ENCODE measurements around the gene ANKS1A.
"Not testable (repeated sequence)": the region's sequence is repeated elsewhere in the genome, so short reads cannot be mapped to it uniquely, and the experiment has no call there.

The ANKS1A gene

DNA sequence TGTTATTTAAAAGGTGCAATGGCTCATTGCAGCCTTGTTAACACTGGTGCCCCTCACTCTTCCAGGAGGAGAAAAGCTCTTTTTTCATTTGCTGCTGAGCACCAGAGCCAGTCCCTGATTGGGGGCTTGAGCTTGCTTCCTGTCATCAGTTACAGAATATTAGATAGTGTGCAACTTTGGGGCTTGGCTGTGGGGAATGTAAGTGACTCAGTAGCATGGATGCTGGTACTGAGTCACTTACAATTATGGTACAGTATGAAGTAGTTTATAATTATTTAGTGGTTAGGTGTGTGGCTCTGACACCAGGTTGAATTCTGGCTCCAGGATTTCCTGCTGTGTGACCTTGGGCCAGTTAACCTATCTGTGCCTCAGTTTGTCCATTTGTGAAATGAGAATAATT is 37.6 kb downstream of the ANKS1A start:
- DNase-seq, result peak; percentile 26
- H3K27me3 ChIP-seq (replicated peaks), result no peaks in the 10 kb centered on the region
- in situ Hi-C loops (cut with HindIII; ENCODE audit: low pct_ligation_motif_present, low sequenced_read_pairs), result no loop called here
- TF ChIP-seq, protein P1, sequence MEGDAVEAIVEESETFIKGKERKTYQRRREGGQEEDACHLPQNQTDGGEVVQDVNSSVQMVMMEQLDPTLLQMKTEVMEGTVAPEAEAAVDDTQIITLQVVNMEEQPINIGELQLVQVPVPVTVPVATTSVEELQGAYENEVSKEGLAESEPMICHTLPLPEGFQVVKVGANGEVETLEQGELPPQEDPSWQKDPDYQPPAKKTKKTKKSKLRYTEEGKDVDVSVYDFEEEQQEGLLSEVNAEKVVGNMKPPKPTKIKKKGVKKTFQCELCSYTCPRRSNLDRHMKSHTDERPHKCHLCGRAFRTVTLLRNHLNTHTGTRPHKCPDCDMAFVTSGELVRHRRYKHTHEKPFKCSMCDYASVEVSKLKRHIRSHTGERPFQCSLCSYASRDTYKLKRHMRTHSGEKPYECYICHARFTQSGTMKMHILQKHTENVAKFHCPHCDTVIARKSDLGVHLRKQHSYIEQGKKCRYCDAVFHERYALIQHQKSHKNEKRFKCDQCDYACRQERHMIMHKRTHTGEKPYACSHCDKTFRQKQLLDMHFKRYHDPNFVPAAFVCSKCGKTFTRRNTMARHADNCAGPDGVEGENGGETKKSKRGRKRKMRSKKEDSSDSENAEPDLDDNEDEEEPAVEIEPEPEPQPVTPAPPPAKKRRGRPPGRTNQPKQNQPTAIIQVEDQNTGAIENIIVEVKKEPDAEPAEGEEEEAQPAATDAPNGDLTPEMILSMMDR (IDR thresholded peaks at IDR 0.05; ENCODE audit: low read depth, low read length, missing control alignments), result no peak
- H3K36me3 ChIP-seq (replicated peaks), result no peaks in the 10 kb centered on the region
- H3K4me3 ChIP-seq (ENCODE audit: low read depth, low read length), result no peak overlapping the region
- H3K27ac ChIP-seq, result no peak overlapping the region

DNA sequence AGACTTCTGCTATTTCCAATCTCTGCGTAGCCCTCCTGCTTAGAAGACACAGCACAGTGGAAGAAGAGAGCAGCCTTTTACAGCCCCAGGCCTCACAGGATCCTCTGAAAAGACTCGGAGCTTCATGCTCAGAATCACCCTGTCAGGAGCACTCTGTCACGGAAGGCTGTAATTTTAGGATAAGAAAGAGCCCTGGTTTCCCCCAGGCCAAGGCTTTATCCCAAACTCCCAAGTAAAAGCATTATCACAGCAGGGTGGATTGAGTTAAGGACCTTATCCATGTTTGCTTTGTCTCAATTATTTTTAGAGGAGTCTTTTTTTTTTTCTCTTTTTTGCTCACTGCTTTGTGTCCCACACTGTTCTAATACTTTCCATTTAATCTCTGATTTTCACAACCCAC is 39.2 kb downstream of the ANKS1A start:
- no peak for DNase-seq
- in situ Hi-C loops (cut with HindIII; ENCODE audit: low pct_ligation_motif_present, low sequenced_read_pairs), result no loop called here
- H3K27ac ChIP-seq, result no peak overlapping the region
- H3K27me3 ChIP-seq (replicated peaks), result no peaks in the 10 kb centered on the region
- no peak overlapping the region for H3K4me3 ChIP-seq (ENCODE audit: low read depth, low read length)
- TF ChIP-seq, protein P1 (IDR thresholded peaks at IDR 0.05; ENCODE audit: low read depth, low read length, missing control alignments), result no peak
- no peaks in the 10 kb centered on the region for H3K36me3 ChIP-seq (replicated peaks)

DNA sequence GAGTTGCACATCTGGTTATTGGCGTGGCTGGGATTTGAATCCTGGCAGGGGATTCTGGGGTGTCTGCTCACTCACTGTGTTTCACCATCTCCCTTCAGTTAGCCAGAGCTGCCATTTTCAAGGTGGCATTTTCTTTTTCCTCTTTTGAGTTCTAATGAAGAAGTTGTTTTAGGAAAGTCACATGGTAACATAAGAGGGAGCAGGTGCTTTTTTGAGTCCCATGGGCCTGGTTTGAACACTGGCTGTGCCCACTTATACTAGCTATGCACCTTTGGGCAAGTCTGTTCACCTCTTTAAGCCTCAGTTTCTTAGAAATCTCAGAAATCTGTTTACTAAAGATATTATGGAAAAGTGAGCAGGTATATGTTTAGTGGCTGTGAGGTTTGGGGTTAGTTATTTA is 39.6 kb downstream of the ANKS1A start:
- no peaks in the 10 kb centered on the region for H3K27me3 ChIP-seq (replicated peaks)
- no peak for DNase-seq
- in situ Hi-C loops (cut with HindIII; ENCODE audit: low pct_ligation_motif_present, low sequenced_read_pairs), result no loop called here
- H3K4me3 ChIP-seq (ENCODE audit: low read depth, low read length), result no peak overlapping the region
- TF ChIP-seq, protein P1 (IDR thresholded peaks at IDR 0.05; ENCODE audit: low read depth, low read length, missing control alignments), result no peak
- no peak overlapping the region for H3K27ac ChIP-seq
- no peaks in the 10 kb centered on the region for H3K36me3 ChIP-seq (replicated peaks)

DNA sequence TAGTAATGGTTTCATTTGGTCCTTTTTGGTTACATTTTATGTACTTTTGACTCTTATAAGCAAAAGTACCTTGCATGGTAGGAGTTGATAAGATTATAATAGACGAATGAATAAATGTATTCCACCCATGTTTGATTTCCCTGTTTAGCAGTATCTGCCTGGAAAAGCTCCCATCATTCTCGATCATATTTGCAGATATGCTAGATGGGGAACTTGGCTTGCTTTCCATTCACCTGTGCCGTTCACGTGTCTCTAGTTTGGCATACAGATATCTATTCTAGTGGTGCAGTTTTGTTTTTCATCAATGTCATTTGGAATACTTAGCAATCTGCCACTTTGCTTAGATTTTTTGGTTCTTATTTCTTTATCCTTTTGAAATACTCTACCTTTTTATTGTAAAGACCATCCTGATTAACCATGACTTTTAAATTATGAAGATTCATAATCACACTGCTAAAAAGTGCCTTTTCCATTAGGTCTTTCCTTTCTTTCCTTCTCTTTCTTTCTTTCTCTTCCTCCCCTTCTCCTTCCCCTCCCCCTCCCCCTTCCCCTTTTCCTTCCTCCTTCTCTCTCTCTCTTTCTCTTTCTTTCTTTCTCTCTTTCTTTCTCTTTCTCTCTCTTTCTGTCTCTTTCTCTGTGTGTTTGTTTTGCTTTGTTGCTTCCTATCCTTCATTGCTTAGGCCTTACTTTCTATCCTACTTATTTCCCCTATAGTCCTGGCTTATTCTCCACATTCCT is 40.4 kb downstream of the ANKS1A start:
- no peaks in the 10 kb centered on the region for H3K36me3 ChIP-seq (replicated peaks)
- H3K27ac ChIP-seq, result no peak overlapping the region
- DNase-seq, result no peak
- TF ChIP-seq, protein P1 (IDR thresholded peaks at IDR 0.05; ENCODE audit: low read depth, low read length, missing control alignments), result no peak
- in situ Hi-C loops (cut with HindIII; ENCODE audit: low pct_ligation_motif_present, low sequenced_read_pairs), result no loop called here
- H3K4me3 ChIP-seq (ENCODE audit: low read depth, low read length), result no peak overlapping the region
- no peaks in the 10 kb centered on the region for H3K27me3 ChIP-seq (replicated peaks)

DNA sequence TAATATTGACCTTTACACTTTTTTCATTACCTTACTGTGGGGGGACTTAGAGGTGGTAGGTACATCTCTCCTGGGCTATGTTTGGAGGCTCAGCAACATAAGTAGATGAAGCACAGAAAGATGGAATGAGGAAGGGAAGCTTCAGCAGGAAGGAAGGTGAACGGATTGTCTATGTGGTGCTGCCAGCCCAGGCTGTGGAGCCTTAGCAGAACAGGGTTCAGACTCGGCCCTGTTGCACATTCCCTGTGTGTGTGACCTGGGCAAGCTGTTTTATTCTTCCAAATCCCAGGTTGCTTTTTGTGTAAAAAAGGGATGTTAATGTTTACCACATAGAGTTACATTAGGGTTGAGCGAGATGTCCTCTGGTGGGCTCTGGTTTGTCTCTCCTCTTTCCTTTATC is 41.2 kb downstream of the ANKS1A start:
- H3K36me3 ChIP-seq (replicated peaks), result no peaks in the 10 kb centered on the region
- no peak for DNase-seq
- H3K4me3 ChIP-seq (ENCODE audit: low read depth, low read length), result no peak overlapping the region
- TF ChIP-seq, protein P1 (IDR thresholded peaks at IDR 0.05; ENCODE audit: low read depth, low read length, missing control alignments), result no peak
- H3K27me3 ChIP-seq (replicated peaks), result no peaks in the 10 kb centered on the region
- in situ Hi-C loops (cut with HindIII; ENCODE audit: low pct_ligation_motif_present, low sequenced_read_pairs), result no loop called here
- no peak overlapping the region for H3K27ac ChIP-seq

DNA sequence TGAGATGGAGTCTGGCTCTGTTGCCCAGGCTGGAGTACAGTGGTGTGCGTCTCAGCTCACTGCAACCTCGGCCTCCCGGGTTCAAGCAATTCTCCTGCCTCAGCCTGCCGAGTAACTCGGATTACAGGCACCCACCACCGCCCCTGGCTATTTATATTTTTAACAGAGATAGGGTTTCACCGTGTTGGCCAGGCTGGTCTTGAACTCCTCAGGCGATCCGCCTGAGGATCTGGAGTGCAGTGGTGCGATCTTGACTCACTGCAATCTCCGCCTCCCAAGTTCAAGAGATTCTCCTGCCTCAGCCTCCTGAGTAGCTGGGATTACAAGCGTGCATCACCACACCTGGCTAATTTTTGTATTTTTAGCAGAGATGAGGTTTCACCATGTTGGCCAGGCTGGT is 43.1 kb downstream of the ANKS1A start:
- H3K27me3 ChIP-seq (replicated peaks); in situ Hi-C loops (cut with HindIII; ENCODE audit: low pct_ligation_motif_present, low sequenced_read_pairs); H3K36me3 ChIP-seq (replicated peaks); H3K27ac ChIP-seq; H3K4me3 ChIP-seq (ENCODE audit: low read depth, low read length); DNase-seq: not testable (repeated sequence)

All from brain microvascular endothelial cell (primary cell).